Gastroesophageal sphincter (tissue), 4 donors: ENCODE measurements around the gene TANC1. TPM values are rescaled to one million over a fixed set of nuclear protein-coding genes. Genes with fewer than 3 reads are reported as not detected.

Source experiments
- ATAC-seq: fragments of 150-250 bp; one replicate; pipeline ENCODE4 v1.9.1; 2016; ENCODE audit warnings: mild to moderate bottlenecking, moderate library complexity
- H3K27ac ChIP-seq, 4 donors: fragments of 200-600 bp; sonication (generic) in 3 of 4; 1 replicate in 3 of 4; 2 replicates in 1 of 4; pipeline ENCODE4 v1.5.1; 2016 to 2019
- H3K27me3 ChIP-seq: fragments of 200-600 bp; sonication (generic); one replicate; pipeline ENCODE4 v1.5.1; 2019
- H3K36me3 ChIP-seq, 2 donors: fragments of 200-600 bp; sonication (generic); one replicate each; pipeline ENCODE4 v1.5.1; 2019; ENCODE audit warnings: control low read depth in 1 of 2
- H3K4me1 ChIP-seq, 3 donors: fragments of 200-600 bp; sonication (generic); 1 replicate in 2 of 3; 2 replicates in 1 of 3; pipeline ENCODE4 v1.5.1; 2016 to 2019; ENCODE audit warnings: control low read depth in 2 of 3
- H3K4me3 ChIP-seq, 2 donors: fragments of 200-600 bp; sonication (generic); one replicate each; pipeline ENCODE4 v1.5.1; 2019; ENCODE audit warnings: mild to moderate bottlenecking in 1 of 2, moderate library complexity in 1 of 2
- H3K9me3 ChIP-seq, 3 donors: fragments of 200-600 bp; sonication (generic); one replicate each; pipeline ENCODE4 v1.5.1; 2017 to 2019; ENCODE audit warnings: control low read depth in 2 of 3
- EP300 ChIP-seq: sonication (generic); formaldehyde crosslinking; IDR thresholded peaks from one replicate; pipeline ENCODE4 v1.6.1; 2017; ENCODE audit warnings: antibody characterized with exemption, mild to moderate bottlenecking
- POLR2A ChIP-seq, 2 donors: fragments of 450-650 bp; IDR thresholded peaks; one replicate each; pipeline ENCODE4 v1.6.1; 2017; ENCODE audit warnings: antibody characterized with exemption in 2 of 2, mild to moderate bottlenecking in 2 of 2, moderate library complexity in 1 of 2
- POLR2AphosphoS5 ChIP-seq: sonication (generic); formaldehyde crosslinking; IDR thresholded peaks from one replicate; pipeline ENCODE4 v1.6.1; 2017; ENCODE audit warnings: antibody characterized with exemption
- WGBS, 2 donors: methylation state at CpG; one replicate each; pipeline ENCODE4 v1.1.5; 2018; ENCODE audit warnings: low coverage in 1 of 2; 5-methylcytosine and 5-hydroxymethylcytosine counted together
- total RNA-seq, 4 donors: library from RNA; depleted of rRNA; stranded (reverse); fragments of >200 nt; gene quantifications; one replicate each; pipeline ENCODE4 v1.1.0, GENCODE V29; 2016
- TF ChIP-seq, protein P1 (sequence below), 4 experiments: fragments of 200-600 bp in 2 of 4; fragments of 450-650 bp in 2 of 4; sonication (generic) in 1 of 4; IDR thresholded peaks; one replicate each; pipeline ENCODE4 v1.5.1; 2017 to 2019; ENCODE audit warnings: antibody characterized with exemption in 4 of 4, mild to moderate bottlenecking in 2 of 4, moderate library complexity in 2 of 4

Gene TANC1
- total RNA-seq, 4 donors from 2014 or later = 37.4 to 66.5 (median 46.0) TPM

DNA sequence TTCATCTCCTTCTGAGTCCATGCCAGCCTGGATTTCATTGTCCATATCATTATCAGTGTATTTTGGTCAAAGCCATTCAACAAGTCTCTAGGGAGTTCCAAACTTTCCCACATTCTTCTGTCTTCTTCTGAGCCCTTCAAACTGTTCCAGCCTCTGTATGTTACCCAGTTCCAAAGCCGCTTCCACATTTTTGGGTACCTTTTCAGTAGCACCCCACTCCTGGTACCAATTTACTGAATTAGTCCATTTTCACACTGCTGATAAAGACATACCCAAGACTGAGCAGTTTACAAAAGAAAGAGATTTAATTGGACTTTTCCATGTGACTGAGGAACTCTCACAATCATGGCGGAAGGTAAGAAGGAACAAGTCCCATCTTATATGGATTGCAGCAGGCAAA lies 47.4 kb downstream of the TANC1 start:
- TF ChIP-seq POLR2AphosphoS5 (no peak), POLR2A (IDR thresholded peaks at IDR 0.05) (no peak), EP300 (no peak)
- TF ChIP-seq, protein P1, sequence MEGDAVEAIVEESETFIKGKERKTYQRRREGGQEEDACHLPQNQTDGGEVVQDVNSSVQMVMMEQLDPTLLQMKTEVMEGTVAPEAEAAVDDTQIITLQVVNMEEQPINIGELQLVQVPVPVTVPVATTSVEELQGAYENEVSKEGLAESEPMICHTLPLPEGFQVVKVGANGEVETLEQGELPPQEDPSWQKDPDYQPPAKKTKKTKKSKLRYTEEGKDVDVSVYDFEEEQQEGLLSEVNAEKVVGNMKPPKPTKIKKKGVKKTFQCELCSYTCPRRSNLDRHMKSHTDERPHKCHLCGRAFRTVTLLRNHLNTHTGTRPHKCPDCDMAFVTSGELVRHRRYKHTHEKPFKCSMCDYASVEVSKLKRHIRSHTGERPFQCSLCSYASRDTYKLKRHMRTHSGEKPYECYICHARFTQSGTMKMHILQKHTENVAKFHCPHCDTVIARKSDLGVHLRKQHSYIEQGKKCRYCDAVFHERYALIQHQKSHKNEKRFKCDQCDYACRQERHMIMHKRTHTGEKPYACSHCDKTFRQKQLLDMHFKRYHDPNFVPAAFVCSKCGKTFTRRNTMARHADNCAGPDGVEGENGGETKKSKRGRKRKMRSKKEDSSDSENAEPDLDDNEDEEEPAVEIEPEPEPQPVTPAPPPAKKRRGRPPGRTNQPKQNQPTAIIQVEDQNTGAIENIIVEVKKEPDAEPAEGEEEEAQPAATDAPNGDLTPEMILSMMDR (IDR thresholded peaks at IDR 0.05) = no peak
- Histone ChIP-seq H3K4me1 (peaks cover 0 to 27% (median 0%) of the 10 kb centered on the region in 3 donors), H3K36me3 (peaks cover 0 to 5% of the 10 kb centered on the region in 2 donors), H3K4me3 (no peak overlapping the region), H3K27me3 (no peaks in the 10 kb centered on the region), H3K27ac (no peak overlapping the region), H3K9me3 (peaks cover 0 to 18% (median 0%) of the 10 kb centered on the region in 3 donors)
- 86 to 100% methylated on average over 1 to 2 of the region's 2 CpGs for WGBS, 2 donors
- no peak for ATAC-seq

DNA sequence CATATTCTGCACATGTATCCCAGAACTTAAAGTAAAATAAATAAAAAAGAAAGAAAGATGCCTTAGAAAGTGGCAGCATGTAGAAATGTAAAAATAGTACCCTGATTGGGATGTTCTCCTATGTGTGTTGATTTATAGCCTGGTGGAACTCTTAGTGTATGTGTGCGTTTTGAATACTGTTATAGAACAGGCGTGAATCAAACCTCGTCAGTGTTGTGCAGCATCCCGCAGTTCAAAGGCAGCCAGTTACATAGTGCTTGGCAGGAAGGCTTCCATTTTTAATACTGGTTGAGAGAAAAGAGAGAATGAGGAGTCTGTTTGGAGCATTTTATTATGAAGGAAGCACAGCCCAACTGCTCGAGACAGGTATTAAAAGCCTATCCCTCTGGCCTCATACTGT lies 49.4 kb downstream of the TANC1 start:
- Histone ChIP-seq H3K4me1 (peaks cover 0 to 12% (median 0%) of the 10 kb centered on the region in 3 donors), H3K9me3 (peaks cover 0 to 18% (median 0%) of the 10 kb centered on the region in 3 donors), H3K36me3 (peaks cover 0 to 5% of the 10 kb centered on the region in 2 donors), H3K27ac (no peak overlapping the region), H3K27me3 (no peaks in the 10 kb centered on the region), H3K4me3 (no peak overlapping the region)
- no peak for ATAC-seq
- TF ChIP-seq, protein P1 (IDR thresholded peaks at IDR 0.05) = no peak
- TF ChIP-seq EP300 = no peak
- WGBS, 2 donors = 75 to 93% methylated on average over 5 of the region's 5 CpGs

DNA sequence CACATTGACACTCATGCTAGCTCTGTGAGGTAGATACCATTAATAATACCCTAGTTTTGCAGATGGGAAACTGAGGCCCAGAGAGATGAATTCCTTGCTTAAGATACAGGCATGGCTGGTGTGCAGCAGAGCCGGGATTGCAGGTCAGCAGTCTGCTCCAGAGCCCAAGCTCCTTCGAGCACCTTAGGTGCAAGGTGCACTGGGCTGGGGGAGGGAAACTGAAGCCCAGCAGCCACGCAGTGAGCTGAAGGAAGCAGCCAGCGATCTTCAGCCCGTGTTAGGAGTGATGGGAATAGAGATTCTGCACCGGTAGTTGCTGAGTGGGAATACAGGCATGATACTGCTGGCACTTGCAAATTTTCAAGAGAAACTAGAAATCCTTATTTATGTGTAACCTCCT lies 50.6 kb downstream of the TANC1 start:
- Histone ChIP-seq H3K27ac (no peak overlapping the region), H3K4me1 (peaks cover 0 to 6% (median 0%) of the 10 kb centered on the region in 3 donors), H3K9me3 (peaks cover 0 to 18% (median 0%) of the 10 kb centered on the region in 3 donors), H3K27me3 (no peaks in the 10 kb centered on the region), H3K4me3 (no peak overlapping the region), H3K36me3 (peaks cover 0 to 5% of the 10 kb centered on the region in 2 donors)
- TF ChIP-seq, protein P1 (IDR thresholded peaks at IDR 0.05) = no peak
- TF ChIP-seq POLR2AphosphoS5 (no peak), POLR2A (IDR thresholded peaks at IDR 0.05) (no peak), EP300 (no peak)
- no peak for ATAC-seq
- WGBS, 2 donors = 82% methylated on average over 3 of the region's 6 CpGs; no CpG with 5 or more reads in 1 of the 2 donors

- H3K9me3 ChIP-seq = no peaks in the 10 kb centered on the region
- no peaks in the 10 kb centered on the region for H3K27me3 ChIP-seq
- TF ChIP-seq POLR2A (IDR thresholded peaks at IDR 0.05) (no peak), POLR2AphosphoS5 (no peak), EP300 (no peak)
- TF ChIP-seq, protein P1 (IDR thresholded peaks at IDR 0.05) = no peak
- WGBS, 2 donors = 80 to 88% methylated on average over 5 of the region's 5 CpGs
- H3K4me3 ChIP-seq = no peak overlapping the region
- no peak for ATAC-seq
- H3K36me3 ChIP-seq = no peaks in the 10 kb centered on the region
- H3K27ac ChIP-seq = no peak overlapping the region
- peaks cover 0 to 26% (median 3%) of the 10 kb centered on the region in 3 donors for H3K4me1 ChIP-seq
These were observed 53.6 kb downstream of the TANC1 start for GRCh38 chr2:159022019-159022418.

DNA sequence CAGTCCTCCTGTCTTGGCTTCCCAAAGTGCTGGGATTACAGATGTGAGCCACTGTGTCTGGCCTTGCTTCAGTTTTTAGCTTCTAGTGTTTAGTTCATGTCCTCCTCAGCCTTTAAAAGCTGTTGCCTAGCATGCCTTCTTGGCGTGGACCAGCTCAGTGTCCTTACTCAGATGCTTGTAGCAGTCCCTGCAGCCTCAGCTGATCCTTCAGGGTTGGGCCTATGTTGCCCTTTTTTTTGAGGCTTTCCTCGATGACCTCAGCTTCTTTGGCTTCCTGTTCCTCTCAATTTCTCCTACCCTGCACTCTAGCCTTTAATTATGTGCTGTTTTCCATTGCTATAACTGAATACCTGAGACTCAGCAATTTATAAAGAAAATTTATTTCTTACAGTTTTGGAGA lies 57.7 kb downstream of the TANC1 start:
- no peaks in the 10 kb centered on the region for H3K36me3 ChIP-seq
- WGBS, 2 donors = 35 to 41% methylated on average over 2 of the region's 2 CpGs
- H3K9me3 ChIP-seq = no peaks in the 10 kb centered on the region
- no peaks in the 10 kb centered on the region for H3K27me3 ChIP-seq
- H3K4me1 ChIP-seq = peaks cover 8 to 42% (median 9%) of the 10 kb centered on the region in 3 donors
- H3K4me3 ChIP-seq = no peak overlapping the region
- TF ChIP-seq, protein P1 (IDR thresholded peaks at IDR 0.05) = no peak
- TF ChIP-seq POLR2A (IDR thresholded peaks at IDR 0.05) (no peak), EP300 (no peak), POLR2AphosphoS5 (no peak)
- no peak for ATAC-seq
- no peak overlapping the region for H3K27ac ChIP-seq
